Stimulated activated CD4-positive, alpha-beta T cell treated with anti-CD3 and anti-CD28 coated beads, Interleukin-1b, Interleukin-23, amount 100 ng/mL, for 1 hour (primary cell): ENCODE results near the gene HOXC13.

Experiments used
- DNase-seq, 2 donors: peaks; one replicate each; pipeline ENCODE4 v3.0.0-alpha.2; 2020; ENCODE audit warnings: low read depth in 2 of 2

The HOXC13 gene

DNA sequence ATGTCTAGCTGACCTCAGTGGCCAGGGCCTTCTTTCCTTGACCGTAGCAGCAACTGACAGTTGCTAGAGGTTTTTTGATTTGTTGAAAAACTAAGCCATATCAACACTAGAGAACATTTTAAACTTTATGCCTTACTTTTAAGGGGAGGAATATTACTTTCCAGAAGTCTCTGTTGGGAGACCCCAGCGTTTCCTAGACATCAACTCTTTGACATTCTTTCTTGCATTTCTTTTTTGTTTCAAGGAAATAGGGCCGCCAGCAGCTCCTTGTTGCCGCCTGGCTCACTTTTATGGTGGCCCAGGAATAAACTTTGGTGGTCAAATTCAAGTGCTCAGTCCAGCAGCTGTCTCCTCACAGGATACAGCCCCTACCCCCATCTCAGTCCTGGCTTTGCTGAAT is 31.8 kb downstream of the HOXC13 start:
- no peak for DNase-seq

DNA sequence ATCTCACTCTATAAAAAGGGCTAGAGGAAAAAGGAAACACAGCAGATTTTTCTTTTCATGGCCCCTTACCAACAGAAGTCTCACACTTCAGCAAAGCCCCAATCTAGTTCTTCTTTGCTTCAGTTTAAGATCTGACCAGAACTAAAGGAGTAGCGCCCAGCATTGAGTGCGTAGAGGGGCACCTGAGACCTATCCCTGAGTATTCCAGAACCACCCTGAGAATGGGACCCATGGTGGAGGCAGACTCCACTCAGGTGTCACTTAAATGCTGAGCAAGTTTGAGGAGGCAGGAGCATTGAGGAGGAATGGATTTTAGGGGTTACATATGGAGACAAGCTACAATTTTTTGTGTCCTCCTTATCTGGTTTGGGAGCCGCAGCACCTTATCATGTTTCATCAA is 32.5 kb downstream of the HOXC13 start:
- DNase-seq: no peak

DNA sequence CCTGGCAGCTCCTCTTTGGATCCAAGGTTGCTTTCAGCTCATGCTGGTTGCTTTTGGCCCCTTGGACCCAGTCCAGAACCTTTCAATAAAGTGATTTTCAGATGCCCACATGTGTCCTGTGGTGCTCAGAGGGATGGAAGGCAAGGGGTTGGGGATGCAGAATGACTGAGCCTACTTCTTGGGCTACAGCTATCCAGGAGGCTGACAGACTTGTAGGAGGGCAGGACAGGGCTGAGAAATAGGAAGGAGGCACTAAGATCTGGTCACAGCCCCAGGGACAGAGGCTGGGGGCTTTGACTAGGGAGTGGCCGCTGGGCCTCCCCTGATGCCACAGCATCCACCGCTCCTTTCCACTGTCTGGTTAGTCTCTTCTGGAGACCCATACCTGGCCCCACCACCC is 33.1 kb downstream of the HOXC13 start:
- DNase-seq: no peak

DNA sequence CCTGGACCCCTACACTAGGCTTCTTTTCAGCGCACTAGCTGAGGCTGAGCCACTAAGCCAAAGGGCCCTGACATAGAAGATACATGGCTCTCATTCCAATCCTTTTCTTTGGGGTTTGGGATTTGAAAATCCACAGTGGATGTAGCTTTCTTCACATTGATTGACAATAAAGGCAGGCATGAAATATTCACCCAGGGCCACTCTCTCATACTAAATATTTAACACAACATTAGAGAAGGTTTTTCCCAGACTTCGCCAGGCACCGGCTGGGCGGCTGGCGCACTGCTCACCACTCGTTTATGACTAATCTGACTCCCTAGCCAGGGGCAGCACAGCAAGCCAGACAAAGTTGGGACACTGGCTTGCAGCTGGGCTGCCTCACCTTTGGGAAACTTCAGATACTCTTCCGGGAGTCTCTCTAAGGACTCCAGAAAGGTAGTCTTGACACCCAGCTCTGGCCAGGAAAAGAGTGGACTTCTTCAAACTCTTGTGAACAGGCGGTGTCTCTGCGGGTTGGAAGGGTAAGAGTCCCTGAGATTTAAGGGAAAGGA is 33.6 kb downstream of the HOXC13 start:
- no peak for DNase-seq

DNA sequence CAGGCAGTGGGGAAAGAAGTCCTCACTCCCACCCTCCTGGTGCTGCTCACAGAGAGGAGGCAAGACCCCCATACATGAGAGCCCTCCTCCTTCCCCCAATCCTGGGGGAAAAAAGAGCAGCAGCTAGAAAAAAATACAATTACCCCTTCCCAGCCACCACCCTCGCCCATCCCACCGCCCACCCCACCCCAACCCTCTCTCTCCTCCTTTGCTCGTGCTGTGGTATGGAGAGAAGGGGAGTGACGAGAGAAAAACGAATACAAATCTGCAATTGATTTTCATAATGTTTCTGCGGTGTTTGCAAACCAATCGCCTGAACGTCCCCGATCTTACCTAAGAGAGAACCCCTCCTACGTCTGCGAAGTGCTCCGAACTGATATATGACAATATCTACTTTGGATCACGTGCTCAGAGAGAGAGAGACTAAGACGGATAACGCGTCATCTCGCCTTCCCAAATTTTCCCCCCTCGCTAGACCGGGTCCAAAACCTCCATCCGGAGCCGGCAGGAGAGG is 34.1 kb downstream of the HOXC13 start, which contains the start of gene HOXC11:
TSS of gene HOXC11 (plus strand) at position 405 of the 514 bp plus-strand sequence. CDS start 116 bp downstream, outside the sequence.
- no peak for DNase-seq

- no peak for DNase-seq
Observed at GRCh38 chr12:53973236-53974042, 34.8 kb downstream of the HOXC13 start.

GRCh38 chr12:53974084-53975063 is 35.7 kb downstream of the HOXC13 start, which contains the start of gene HOTAIR:
Gene HOTAIR (minus strand): TSS chr12:53974954.
- DNase-seq: no peak

- DNase-seq: no peak
Observed at GRCh38 chr12:53975064-53975471, 36.4 kb downstream of the HOXC13 start.

DNA sequence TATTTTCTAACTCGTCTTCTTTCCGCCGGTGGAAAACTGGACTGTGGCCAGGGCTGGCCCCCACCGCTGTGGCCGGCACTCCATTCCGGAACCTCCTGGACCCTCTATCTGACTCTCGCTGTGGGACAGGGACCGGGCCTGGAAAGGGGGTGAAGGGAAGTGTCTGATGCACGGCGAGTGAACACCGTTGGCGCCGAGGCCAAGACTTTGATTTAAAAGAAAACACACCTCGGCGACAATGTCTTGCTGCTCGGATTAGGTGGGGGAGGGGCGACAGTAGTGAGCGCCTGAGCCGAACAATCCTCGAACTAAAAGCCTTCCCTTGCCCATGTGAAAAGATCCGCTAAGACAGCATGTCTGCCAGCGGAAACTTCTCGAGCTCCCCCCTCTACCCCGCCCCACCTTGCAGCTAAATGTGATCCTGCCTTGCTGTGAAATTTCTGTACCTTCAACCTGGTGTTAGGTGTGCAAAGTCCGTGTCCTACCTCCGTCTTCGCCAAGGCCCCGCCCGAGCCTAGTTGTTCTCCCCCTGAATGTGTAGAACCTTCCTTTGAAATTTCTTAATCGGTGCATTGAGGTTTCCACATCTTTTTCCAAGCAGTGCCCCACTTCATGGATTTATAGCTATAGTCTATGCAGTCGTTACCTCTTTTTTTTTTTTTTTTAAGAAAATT is 37.0 kb downstream of the HOXC13 start:
- no peak for DNase-seq

DNA sequence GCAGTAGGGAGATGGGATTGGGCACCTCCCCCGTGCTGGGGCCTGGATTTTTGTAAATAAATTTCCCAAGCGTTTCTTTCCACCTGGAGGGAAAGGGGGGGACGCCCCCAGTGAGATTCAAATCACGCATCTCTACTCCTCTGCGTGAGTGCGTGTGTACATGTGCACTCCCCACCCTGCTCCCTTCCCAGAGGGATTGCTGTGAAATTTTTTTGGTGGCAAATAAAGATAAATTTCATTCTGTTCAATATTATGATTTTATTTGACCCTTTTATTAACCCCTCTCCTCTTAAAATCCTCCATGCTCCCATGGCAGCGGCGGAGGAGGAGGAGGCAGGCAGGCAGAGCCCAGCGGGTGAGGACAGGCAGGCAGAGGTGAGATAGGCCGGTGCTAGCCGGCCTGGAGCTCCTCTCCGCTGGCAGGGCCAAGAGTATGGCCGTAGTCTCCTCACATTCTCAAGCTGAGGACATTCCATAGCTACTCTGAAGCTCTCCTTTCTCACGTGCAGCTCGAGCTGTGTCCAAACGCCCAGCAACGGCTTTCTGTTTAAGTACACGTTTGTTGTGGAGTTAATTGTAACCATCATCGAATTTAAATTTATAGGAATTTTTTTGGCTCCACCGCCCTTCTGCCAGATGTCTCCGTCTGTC is 37.7 kb downstream of the HOXC13 start:
- no peak for DNase-seq

DNA sequence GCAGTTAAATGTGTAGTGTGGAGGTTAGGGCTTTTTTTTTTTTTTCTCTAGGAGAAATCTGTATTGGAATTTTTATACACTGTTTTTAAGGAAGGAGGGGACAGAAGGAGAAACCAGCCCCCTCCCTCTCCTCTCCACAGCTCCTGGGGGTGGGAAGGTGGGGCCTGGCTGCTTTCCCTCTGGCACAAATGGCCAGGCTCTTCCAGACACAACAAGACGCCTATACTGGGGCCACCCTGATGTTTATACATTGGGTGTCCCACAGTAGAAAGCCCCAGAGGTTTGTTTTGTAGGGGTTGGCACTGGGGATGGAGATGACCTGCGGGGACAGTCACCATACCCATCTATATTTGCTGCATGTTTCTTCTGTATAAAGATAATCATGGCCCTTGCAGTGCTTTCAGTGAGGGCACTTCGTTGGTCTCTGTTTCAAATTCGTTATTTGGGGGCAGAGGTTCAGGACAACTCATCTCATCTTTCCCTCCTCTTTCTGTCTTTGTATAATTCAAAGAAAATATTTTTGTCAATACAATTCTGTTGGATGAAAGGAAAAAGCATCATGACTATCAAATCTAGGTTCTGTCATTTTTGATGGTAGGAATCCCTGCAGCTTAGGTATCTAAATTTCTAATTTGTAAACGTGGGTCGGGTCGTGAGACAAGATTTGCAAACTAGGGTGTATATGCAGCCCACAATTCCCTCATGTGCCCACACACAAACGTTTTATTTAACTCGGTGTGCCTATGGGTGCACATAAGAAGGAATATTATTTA is 38.4 kb downstream of the HOXC13 start:
- DNase-seq: no peak

DNA sequence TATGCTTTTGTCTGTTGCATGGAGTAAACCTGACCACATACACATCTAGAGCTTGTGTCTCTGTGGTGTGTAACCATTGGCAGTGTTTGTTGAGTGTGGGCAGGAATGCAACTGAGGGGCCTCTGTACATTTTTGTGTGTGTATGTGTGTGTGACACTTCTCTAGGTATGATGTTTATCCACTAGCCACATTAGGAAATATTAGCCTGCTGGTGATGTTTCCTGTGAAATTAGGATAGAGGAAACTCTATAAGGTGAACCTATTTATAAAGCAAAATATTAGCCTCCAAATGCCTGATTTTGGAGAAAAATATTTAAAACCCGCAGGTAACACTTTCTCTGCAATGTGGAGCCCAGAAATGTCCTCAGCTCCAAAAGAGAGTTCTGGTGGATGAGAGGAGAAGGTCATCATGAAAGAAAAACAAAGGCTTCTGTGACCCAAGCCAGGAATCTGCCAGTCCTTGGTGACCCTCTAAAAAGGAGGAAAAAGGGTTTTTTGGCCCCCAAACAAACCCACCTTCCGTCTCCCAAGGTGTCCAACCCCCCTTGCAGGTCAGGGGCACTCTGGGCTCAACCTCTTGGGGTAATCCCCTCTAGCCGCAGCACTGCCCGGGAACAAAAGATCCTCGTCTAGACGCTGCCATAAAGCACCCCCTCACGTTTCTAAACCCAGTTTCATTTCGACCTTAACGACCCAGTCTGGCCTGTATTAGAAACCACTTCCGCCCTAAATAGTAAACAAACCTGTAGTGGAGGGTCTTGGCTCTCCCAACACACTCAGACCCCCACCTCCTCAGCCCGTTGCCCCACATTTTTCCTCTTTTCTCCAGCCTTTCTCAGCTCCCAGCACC is 39.2 kb downstream of the HOXC13 start:
- DNase-seq: no peak

GRCh38 chr12:53978477-53979356 is 40.1 kb downstream of the HOXC13 start:
- DNase-seq: no peak

GRCh38 chr12:53980104-53980801 is 41.6 kb downstream of the HOXC13 start:
- no peak for DNase-seq

- DNase-seq: no peak
Observed at GRCh38 chr12:53980802-53981496, 42.3 kb downstream of the HOXC13 start.

GRCh38 chr12:53981634-53982565 is 43.3 kb downstream of the HOXC13 start:
- DNase-seq: no peak
